LNCAP (cell line): ENCODE data around the gene CDS2.

ENCODE experiments used
- TF ChIP-seq, protein P1 (sequence below): fragments of 450-650 bp; IDR thresholded peaks from 2 replicates; pipeline ENCODE4 v1.5.1; 2017; ENCODE audit warnings: mild to moderate bottlenecking

Gene CDS2

DNA sequence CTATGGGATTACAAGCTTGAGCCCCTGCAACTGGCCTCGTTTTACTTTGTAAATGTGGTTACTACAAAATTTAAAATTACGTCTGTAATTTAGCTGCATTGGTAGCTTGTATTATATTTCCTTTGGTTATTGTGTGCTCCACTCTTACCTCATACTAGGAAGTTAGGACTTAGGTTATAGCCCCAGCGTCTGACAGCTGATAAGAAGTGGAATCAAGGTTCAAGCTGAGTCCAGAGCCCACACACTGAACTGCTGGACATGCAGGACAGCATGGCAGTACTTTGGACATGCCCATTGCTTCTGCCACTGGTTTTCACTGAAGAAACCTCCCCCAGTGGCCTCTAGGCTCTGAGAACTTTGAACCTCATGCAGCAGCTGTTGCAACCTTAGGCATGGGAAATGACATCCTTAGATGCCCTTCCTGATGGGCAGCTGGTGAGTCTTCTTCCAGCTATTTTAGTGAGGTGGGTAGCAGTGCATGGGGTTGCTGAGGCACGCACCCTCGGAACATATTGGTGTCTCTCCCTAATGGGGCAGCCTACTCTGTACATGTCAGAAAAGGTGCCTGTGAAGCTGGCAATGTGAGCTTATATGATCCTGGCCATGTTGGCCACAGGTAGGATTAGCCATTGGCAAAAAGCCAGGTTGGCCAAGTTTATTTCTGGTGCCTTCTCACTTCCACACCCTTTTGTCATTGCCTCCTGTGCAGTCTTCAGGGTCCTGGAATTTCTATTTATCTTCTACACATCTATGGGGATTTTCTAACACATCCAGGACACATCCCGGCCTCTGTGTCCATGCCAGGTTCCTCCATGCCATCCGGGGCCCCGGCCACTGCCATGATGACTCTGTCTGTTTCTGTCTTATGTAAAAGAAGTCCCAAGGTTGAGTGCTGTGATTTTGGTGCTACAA, 85.3 kb downstream of the CDS2 start:
- TF ChIP-seq, protein P1, sequence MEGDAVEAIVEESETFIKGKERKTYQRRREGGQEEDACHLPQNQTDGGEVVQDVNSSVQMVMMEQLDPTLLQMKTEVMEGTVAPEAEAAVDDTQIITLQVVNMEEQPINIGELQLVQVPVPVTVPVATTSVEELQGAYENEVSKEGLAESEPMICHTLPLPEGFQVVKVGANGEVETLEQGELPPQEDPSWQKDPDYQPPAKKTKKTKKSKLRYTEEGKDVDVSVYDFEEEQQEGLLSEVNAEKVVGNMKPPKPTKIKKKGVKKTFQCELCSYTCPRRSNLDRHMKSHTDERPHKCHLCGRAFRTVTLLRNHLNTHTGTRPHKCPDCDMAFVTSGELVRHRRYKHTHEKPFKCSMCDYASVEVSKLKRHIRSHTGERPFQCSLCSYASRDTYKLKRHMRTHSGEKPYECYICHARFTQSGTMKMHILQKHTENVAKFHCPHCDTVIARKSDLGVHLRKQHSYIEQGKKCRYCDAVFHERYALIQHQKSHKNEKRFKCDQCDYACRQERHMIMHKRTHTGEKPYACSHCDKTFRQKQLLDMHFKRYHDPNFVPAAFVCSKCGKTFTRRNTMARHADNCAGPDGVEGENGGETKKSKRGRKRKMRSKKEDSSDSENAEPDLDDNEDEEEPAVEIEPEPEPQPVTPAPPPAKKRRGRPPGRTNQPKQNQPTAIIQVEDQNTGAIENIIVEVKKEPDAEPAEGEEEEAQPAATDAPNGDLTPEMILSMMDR, result no peak

DNA sequence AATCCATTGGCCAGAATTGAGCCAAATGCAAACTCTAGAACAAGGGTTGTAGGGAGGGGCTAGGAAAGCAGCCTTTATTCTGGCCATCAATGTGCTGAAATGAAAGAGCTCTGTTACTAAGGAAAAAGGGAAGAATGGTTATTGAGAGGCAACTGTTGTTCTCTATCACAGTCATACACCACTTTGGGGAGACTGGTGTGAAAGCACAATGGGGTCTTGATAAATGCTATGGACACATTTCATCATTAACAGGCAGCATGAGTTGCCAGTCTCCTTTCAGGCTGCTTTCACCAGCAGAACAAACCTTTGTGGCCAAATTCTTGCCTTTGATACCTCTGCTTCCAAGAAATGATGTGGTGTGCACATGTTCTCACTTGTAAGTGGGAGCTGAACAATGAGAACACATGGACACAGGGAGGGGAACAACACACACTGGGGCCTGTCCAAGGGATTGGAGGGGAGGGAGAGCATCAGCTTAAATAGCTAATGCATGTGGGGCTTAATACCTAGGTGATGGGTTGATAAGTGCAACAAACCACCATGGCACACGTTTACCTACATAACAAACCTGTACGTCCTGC, 86.2 kb downstream of the CDS2 start:
- TF ChIP-seq, protein P1, result no peak

DNA sequence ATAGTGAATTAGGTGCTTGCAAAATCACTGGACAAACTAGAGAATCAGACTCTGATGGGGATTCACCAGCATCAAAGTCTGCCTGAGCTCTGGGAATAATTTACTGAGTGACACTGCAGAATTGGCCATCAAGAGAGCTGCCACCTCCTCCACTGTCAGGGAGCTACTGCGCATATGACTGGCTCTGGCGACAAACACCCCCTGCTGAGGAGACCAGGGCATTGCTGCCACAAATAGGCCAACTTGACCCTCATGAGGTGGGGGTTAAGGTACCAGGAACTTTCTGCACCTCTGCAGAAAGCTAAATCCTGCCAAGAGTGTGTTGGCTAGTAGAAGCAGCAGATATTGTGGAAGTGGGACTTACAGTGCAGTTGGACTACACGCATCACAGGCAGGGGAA, 88.0 kb downstream of the CDS2 start:
- TF ChIP-seq, protein P1, result no peak

DNA sequence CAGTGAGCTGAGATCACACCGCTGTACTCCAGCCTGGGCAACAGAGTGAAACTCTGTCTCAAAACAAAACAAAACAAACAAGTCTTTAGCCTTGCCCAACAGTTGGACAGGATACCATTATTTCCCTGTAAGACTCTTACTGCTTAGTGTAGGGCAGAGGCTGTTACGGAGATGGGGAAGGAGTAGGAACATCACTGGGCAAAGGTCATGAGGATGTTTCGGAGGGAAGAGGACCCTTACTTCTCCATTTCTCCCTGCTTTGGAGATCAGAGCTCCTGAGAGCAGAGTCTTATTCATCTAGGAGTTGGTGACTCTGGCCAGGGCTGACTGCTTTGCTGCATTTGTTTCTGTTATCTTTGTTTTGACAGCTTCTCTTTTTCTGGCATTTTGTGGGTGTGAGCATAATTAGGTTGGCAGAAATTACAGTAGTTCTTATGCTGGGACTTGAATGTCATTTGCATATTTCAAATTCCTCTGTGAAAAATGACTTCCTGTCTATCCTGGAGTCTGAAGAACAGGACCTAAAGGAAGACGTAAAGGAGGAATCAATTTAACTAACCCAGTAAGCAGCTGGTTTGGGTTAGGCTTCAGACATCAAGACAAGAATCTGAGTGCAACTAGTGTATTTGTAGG, 89.0 kb downstream of the CDS2 start:
- TF ChIP-seq, protein P1, result no peak

DNA sequence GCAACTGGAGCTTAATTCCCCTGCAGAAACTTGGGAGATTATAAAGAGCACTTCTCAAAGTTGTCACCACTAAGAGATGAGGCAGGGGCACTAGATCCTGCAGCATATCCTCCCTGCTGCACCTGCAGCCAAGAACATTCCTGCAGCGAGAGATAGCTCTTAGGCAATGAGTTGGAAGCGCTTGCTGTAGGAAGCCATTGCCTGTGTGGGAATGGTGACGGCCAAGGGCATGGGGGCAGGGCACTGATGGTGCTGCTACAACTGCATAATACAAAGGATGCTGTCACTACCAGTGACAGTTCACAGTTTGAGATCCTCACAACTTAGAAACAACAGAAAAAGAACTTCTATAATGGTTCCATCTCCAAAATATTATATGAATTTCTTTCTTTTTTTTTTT, 89.9 kb downstream of the CDS2 start:
- TF ChIP-seq, protein P1, result no peak

DNA sequence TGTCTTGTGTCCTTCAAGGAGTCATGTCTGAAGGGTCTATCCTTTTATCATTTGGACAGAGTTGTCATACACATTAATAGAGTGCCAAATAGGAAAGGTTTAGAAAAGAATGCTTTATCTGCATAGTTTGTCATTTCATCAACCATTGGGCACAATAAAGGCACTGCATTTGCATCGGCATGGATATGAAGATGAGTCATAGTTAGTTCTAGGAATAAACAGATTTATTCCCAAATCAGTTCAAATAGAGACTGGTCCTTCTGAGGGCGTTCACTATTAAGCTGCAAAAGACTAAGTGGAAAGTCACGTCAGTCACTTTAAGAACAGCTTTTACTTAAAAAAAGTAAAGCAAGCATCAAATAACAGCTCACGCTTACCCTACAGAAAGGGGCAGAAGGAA, 90.8 kb downstream of the CDS2 start:
- TF ChIP-seq, protein P1, result no peak

DNA sequence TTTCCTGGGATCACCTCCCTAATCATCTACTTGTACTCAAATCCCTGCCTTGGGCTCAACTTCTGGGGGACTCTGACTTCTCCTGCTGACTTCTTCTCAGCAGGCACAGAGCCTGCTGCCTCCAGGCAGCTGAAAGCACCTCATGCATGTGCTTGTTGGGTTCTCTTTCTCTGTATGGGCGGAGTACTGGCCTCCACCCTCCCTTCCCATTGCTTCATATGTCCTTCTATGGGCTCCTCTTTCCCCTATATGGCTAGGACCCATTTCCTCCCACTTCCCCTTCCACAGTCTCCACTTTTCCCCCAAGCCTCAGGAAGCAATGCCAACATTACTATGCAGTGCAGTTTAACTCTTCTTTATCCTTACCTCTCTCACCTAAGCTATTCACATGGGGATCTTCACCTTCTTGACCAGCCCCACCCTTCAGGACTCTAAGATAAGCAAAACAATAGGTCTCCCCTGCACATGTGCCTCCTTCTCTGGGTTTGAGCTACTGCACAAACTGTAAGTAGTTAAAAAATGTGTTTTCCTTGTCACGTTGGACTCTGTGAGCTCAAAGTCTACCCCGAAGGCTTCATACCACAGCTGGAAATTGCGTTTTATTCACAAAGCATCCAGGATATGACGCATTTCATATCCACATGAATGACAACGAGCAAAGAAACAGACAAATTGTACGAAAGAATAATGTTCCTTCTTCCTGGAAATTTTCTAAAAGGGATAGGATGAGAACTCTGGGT, 93.7 kb downstream of the CDS2 start:
- TF ChIP-seq, protein P1, result no peak
